GM23248 (cell line): ENCODE data around the gene VKORC1.

Experiments
- EZH2 ChIP-seq: fragments of 200-600 bp; sonication (generic); IDR thresholded peaks from 2 replicates; pipeline ENCODE4 v1.6.1; 2018; ENCODE audit warnings: antibody characterized with exemption, mild to moderate bottlenecking; ENCODE audit not compliant: insufficient read depth, poor library complexity, severe bottlenecking
- EZH2phosphoT487 ChIP-seq: fragments of 200-600 bp; sonication (generic); IDR thresholded peaks from 2 replicates; pipeline ENCODE4 v1.6.1; 2018; ENCODE audit warnings: antibody characterized with exemption, moderate library complexity, mild to moderate bottlenecking, low read depth; ENCODE audit not compliant: insufficient read depth

- TF ChIP-seq EZH2phosphoT487: no peak
- TF ChIP-seq EZH2: no peak
These were observed 8.0 kb downstream of the VKORC1 start for GRCh38 chr16:31086629-31086906.
